Tibial nerve (tissue), 3 donors: ENCODE data around the gene PDZD4.

Experiments
- POLR2A ChIP-seq, 2 donors: fragments of 450-650 bp; IDR thresholded peaks; one replicate each; pipeline ENCODE4 v1.6.1; 2017; ENCODE audit warnings: antibody characterized with exemption in 2 of 2, mild to moderate bottlenecking in 2 of 2, moderate library complexity in 2 of 2
- TF ChIP-seq, protein P1 (sequence below), 5 experiments: fragments of 200-600 bp in 3 of 5; fragments of 450-650 bp in 2 of 5; sonication (generic) in 3 of 5; IDR thresholded peaks; one replicate each; pipeline ENCODE4 v1.5.1; 2016 to 2019; ENCODE audit warnings: antibody characterized with exemption in 5 of 5, mild to moderate bottlenecking in 3 of 5, moderate library complexity in 2 of 5

- no peak for TF ChIP-seq POLR2A (IDR thresholded peaks at IDR 0.05)
- TF ChIP-seq, protein P1, sequence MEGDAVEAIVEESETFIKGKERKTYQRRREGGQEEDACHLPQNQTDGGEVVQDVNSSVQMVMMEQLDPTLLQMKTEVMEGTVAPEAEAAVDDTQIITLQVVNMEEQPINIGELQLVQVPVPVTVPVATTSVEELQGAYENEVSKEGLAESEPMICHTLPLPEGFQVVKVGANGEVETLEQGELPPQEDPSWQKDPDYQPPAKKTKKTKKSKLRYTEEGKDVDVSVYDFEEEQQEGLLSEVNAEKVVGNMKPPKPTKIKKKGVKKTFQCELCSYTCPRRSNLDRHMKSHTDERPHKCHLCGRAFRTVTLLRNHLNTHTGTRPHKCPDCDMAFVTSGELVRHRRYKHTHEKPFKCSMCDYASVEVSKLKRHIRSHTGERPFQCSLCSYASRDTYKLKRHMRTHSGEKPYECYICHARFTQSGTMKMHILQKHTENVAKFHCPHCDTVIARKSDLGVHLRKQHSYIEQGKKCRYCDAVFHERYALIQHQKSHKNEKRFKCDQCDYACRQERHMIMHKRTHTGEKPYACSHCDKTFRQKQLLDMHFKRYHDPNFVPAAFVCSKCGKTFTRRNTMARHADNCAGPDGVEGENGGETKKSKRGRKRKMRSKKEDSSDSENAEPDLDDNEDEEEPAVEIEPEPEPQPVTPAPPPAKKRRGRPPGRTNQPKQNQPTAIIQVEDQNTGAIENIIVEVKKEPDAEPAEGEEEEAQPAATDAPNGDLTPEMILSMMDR (IDR thresholded peaks at IDR 0.05), result no peak
Measured at GRCh38 chrX:153874366-153875125, 44.2 kb upstream of the PDZD4 start.
